ENCODE data around the gene SAT1. TPM values are rescaled to one million over a fixed set of nuclear protein-coding genes. Genes with fewer than 3 reads are reported as not detected.
A peak's percentile ranks its signal among the peaks of the same experiment; 100 is the strongest.
"Not testable (repeated sequence)": the region's sequence is repeated elsewhere in the genome, so short reads cannot be mapped to it uniquely, and the experiment has no call there.

The SAT1 gene
- total RNA-seq (100 to 1,000 TPM; 201 to 405 TPM), polyA plus RNA-seq (ENCODE audit: insufficient read length in 2 of 2) (100 to 1,000 TPM; 413 to 434 TPM)
- long read RNA-seq, donor 1, transcript SAT1-207 (3 exons, 1,033 nt): major isoform, 210 of 424 reads
- long read RNA-seq, donor 1, transcript SAT1-202 (3 exons, 909 nt): minor isoform, 38 of 424 reads
- long read RNA-seq, donor 1, transcript SAT1-201 (2 exons, 801 nt): minor isoform, 10 of 424 reads
- long read RNA-seq, donor 1, transcript SAT1-204 (6 exons, 1,065 nt): minor isoform, 113 of 424 reads
- long read RNA-seq, donor 1, partial matches to known transcripts: 8 of 424 reads
- long read RNA-seq, donor 1, other reads (novel, unspliced or antisense): 28 of 424 reads
- long read RNA-seq, donor 2, transcript SAT1-202 (3 exons, 909 nt): minor isoform, 9 of 56 reads
- long read RNA-seq, donor 2, transcript SAT1-204 (6 exons, 1,065 nt): major isoform, 32 of 56 reads
- long read RNA-seq, donor 2, partial matches to known transcripts: 0 of 56 reads
- long read RNA-seq, donor 2, other reads (novel, unspliced or antisense): 7 of 56 reads
- long read RNA-seq, donor 3, transcript SAT1-202 (3 exons, 909 nt): minor isoform, 14 of 93 reads
- long read RNA-seq, donor 3, transcript SAT1-207 (3 exons, 1,033 nt): minor isoform, 11 of 93 reads
- long read RNA-seq, donor 3, transcript SAT1-201 (2 exons, 801 nt): minor isoform, 6 of 93 reads
- long read RNA-seq, donor 3, transcript SAT1-204 (6 exons, 1,065 nt): major isoform, 41 of 93 reads
- long read RNA-seq, donor 3, partial matches to known transcripts: 12 of 93 reads
- long read RNA-seq, donor 3, other reads (novel, unspliced or antisense): 5 of 93 reads
- long read RNA-seq, donor 4, transcript SAT1-201 (2 exons, 801 nt): minor isoform, 16 of 411 reads
- long read RNA-seq, donor 4, transcript SAT1-207 (3 exons, 1,033 nt): major isoform, 185 of 411 reads
- long read RNA-seq, donor 4, transcript SAT1-202 (3 exons, 909 nt): minor isoform, 45 of 411 reads
- long read RNA-seq, donor 4, transcript SAT1-204 (6 exons, 1,065 nt): minor isoform, 119 of 411 reads
- long read RNA-seq, donor 4, partial matches to known transcripts: 0 of 411 reads
- long read RNA-seq, donor 4, other reads (novel, unspliced or antisense): 25 of 411 reads

- DNase-seq (ENCODE audit: low read depth in 4 of 6, low spot score in 6 of 6): peak in 5 of 6 donors; percentile 76 to 97 (median 86)
- peak within 1 kb of the TSS; percentile 74 for H3K27ac ChIP-seq (ENCODE audit: low read depth, low read length)
- no peaks in the 10 kb centered on the region for H3K27me3 ChIP-seq (ENCODE audit: control insufficient read depth, insufficient read depth, low read length)
- H3K36me3 ChIP-seq (ENCODE audit: control insufficient read depth, insufficient read depth, low read length): no peaks in the 10 kb centered on the region
- H3K9me3 ChIP-seq (ENCODE audit: control insufficient read depth, insufficient read depth, low read length): peaks cover 2% of the 10 kb centered on the region
- H3K4me1 ChIP-seq (ENCODE audit: control insufficient read depth, insufficient read depth, low read length): no peaks in the 10 kb centered on the region
- peak within 1 kb of the TSS; percentile 70 for H3K4me3 ChIP-seq (ENCODE audit: low read depth, low read length)
- 15% methylated on average over 46 of the region's 58 CpGs for WGBS (ENCODE audit: insufficient coverage)
These were observed at the start of gene SAT1 for GRCh38 chrX:23782863-23783588. TSS of gene SAT1 (plus strand) at chrX:23783173. CDS start at chrX:23783352, 179 bp downstream.

- Histone ChIP-seq H3K27ac (ENCODE audit: low read depth, low read length) (no peak overlapping the region), H3K9me3 (ENCODE audit: control insufficient read depth, insufficient read depth, low read length) (no peaks in the 10 kb centered on the region), H3K4me1 (ENCODE audit: control insufficient read depth, insufficient read depth, low read length) (no peaks in the 10 kb centered on the region), H3K36me3 (ENCODE audit: control insufficient read depth, insufficient read depth, low read length) (no peaks in the 10 kb centered on the region), H3K27me3 (ENCODE audit: control insufficient read depth, insufficient read depth, low read length) (no peaks in the 10 kb centered on the region), H3K4me3 (ENCODE audit: low read depth, low read length) (no peak overlapping the region)
- DNase-seq (ENCODE audit: low read depth in 4 of 6, low spot score in 6 of 6): no peak
- WGBS (ENCODE audit: insufficient coverage): no CpG with 5 or more reads among the region's 3 CpGs
These were observed 46.9 kb upstream of the SAT1 start for GRCh38 chrX:23736030-23736429.

GRCh38 chrX:23737413-23737812 is 45.6 kb upstream of the SAT1 start:
- no peak overlapping the region for H3K27ac ChIP-seq (ENCODE audit: low read depth, low read length)
- H3K9me3 ChIP-seq (ENCODE audit: control insufficient read depth, insufficient read depth, low read length): no peaks in the 10 kb centered on the region
- H3K36me3 ChIP-seq (ENCODE audit: control insufficient read depth, insufficient read depth, low read length): no peaks in the 10 kb centered on the region
- H3K4me3 ChIP-seq (ENCODE audit: low read depth, low read length): no peak overlapping the region
- no peak for DNase-seq (ENCODE audit: low read depth in 4 of 6, low spot score in 6 of 6)
- no peaks in the 10 kb centered on the region for H3K4me1 ChIP-seq (ENCODE audit: control insufficient read depth, insufficient read depth, low read length)
- H3K27me3 ChIP-seq (ENCODE audit: control insufficient read depth, insufficient read depth, low read length): no peaks in the 10 kb centered on the region

- H3K9me3 ChIP-seq (ENCODE audit: control insufficient read depth, insufficient read depth, low read length): no peaks in the 10 kb centered on the region
- peak in 5 of 6 donors; percentile 6 to 66 (median 14) for DNase-seq (ENCODE audit: low read depth in 4 of 6, low spot score in 6 of 6)
- peak overlapping the region; percentile 77 for H3K4me3 ChIP-seq (ENCODE audit: low read depth, low read length)
- WGBS (ENCODE audit: insufficient coverage): 13% methylated on average over 5 of the region's 6 CpGs
- no peaks in the 10 kb centered on the region for H3K27me3 ChIP-seq (ENCODE audit: control insufficient read depth, insufficient read depth, low read length)
- peaks cover 4% of the 10 kb centered on the region for H3K4me1 ChIP-seq (ENCODE audit: control insufficient read depth, insufficient read depth, low read length)
- H3K36me3 ChIP-seq (ENCODE audit: control insufficient read depth, insufficient read depth, low read length): no peaks in the 10 kb centered on the region
- peak overlapping the region; percentile 90 for H3K27ac ChIP-seq (ENCODE audit: low read depth, low read length)
These were observed 40.7 kb upstream of the SAT1 start for GRCh38 chrX:23742174-23742696.

- peak within 1 kb of the TSS; percentile 77 for H3K4me3 ChIP-seq (ENCODE audit: low read depth, low read length)
- peaks cover 4% of the 10 kb centered on the region for H3K4me1 ChIP-seq (ENCODE audit: control insufficient read depth, insufficient read depth, low read length)
- DNase-seq (ENCODE audit: low read depth in 4 of 6, low spot score in 6 of 6): peak; percentile 51 to 94 (median 70)
- H3K9me3 ChIP-seq (ENCODE audit: control insufficient read depth, insufficient read depth, low read length): no peaks in the 10 kb centered on the region
- WGBS (ENCODE audit: insufficient coverage): 21% methylated on average over 73 of the region's 73 CpGs
- peak within 1 kb of the TSS; percentile 90 for H3K27ac ChIP-seq (ENCODE audit: low read depth, low read length)
- no peaks in the 10 kb centered on the region for H3K36me3 ChIP-seq (ENCODE audit: control insufficient read depth, insufficient read depth, low read length)
- no peaks in the 10 kb centered on the region for H3K27me3 ChIP-seq (ENCODE audit: control insufficient read depth, insufficient read depth, low read length)
These were observed 40.0 kb upstream of the SAT1 start, which contains the start of gene ACOT9 for GRCh38 chrX:23742697-23743622. TSS of gene ACOT9 (minus strand) at chrX:23743276. CDS start at chrX:23743144, 132 bp downstream.

- 68% methylated on average over 13 of the region's 14 CpGs for WGBS (ENCODE audit: insufficient coverage)
- H3K9me3 ChIP-seq (ENCODE audit: control insufficient read depth, insufficient read depth, low read length); H3K4me1 ChIP-seq (ENCODE audit: control insufficient read depth, insufficient read depth, low read length); H3K27me3 ChIP-seq (ENCODE audit: control insufficient read depth, insufficient read depth, low read length); H3K36me3 ChIP-seq (ENCODE audit: control insufficient read depth, insufficient read depth, low read length); DNase-seq (ENCODE audit: low read depth in 4 of 6, low spot score in 6 of 6): not testable (repeated sequence)
- Histone ChIP-seq H3K27ac (ENCODE audit: low read depth, low read length) (peak overlapping the region; percentile 70), H3K4me3 (ENCODE audit: low read depth, low read length) (peak overlapping the region; percentile 77)
These were observed 39.4 kb upstream of the SAT1 start for GRCh38 chrX:23743623-23743971.

GRCh38 chrX:23745786-23746185 is 37.2 kb upstream of the SAT1 start:
- H3K27me3 ChIP-seq (ENCODE audit: control insufficient read depth, insufficient read depth, low read length): peaks cover 4% of the 10 kb centered on the region
- no peak for DNase-seq (ENCODE audit: low read depth in 4 of 6, low spot score in 6 of 6)
- no peaks in the 10 kb centered on the region for H3K36me3 ChIP-seq (ENCODE audit: control insufficient read depth, insufficient read depth, low read length)
- no peak overlapping the region for H3K4me3 ChIP-seq (ENCODE audit: low read depth, low read length)
- H3K27ac ChIP-seq (ENCODE audit: low read depth, low read length): no peak overlapping the region
- WGBS (ENCODE audit: insufficient coverage): no CpG with 5 or more reads among the region's 3 CpGs
- H3K4me1 ChIP-seq (ENCODE audit: control insufficient read depth, insufficient read depth, low read length): peaks cover 4% of the 10 kb centered on the region
- H3K9me3 ChIP-seq (ENCODE audit: control insufficient read depth, insufficient read depth, low read length): no peaks in the 10 kb centered on the region

- peaks cover 4% of the 10 kb centered on the region for H3K27me3 ChIP-seq (ENCODE audit: control insufficient read depth, insufficient read depth, low read length)
- no peaks in the 10 kb centered on the region for H3K9me3 ChIP-seq (ENCODE audit: control insufficient read depth, insufficient read depth, low read length)
- 88% methylated on average over 1 of the region's 4 CpGs for WGBS (ENCODE audit: insufficient coverage)
- no peaks in the 10 kb centered on the region for H3K36me3 ChIP-seq (ENCODE audit: control insufficient read depth, insufficient read depth, low read length)
- no peak overlapping the region for H3K27ac ChIP-seq (ENCODE audit: low read depth, low read length)
- no peak for DNase-seq (ENCODE audit: low read depth in 4 of 6, low spot score in 6 of 6)
- H3K4me3 ChIP-seq (ENCODE audit: low read depth, low read length): no peak overlapping the region
- no peaks in the 10 kb centered on the region for H3K4me1 ChIP-seq (ENCODE audit: control insufficient read depth, insufficient read depth, low read length)
These were observed 33.8 kb upstream of the SAT1 start for GRCh38 chrX:23749129-23749528.
